Glomerular endothelial cell (primary cell): ENCODE results near the gene FRAS1. TPM values are rescaled to one million over a fixed set of nuclear protein-coding genes. Genes with fewer than 3 reads are reported as not detected.
"Not testable (repeated sequence)": the region's sequence is repeated elsewhere in the genome, so short reads cannot be mapped to it uniquely, and the experiment has no call there.

Experiments used
- DNase-seq: peaks from one replicate; pipeline ENCODE4 v3.0.0-alpha.2; 2011; ENCODE audit warnings: low read depth, low spot score; ENCODE audit errors: extremely low read depth
- total RNA-seq: library from RNA; depleted of rRNA; stranded (reverse); fragments of >200 nt; gene quantifications from 2 replicates; pipeline ENCODE4 v1.2.3, GENCODE V29; 2015

The FRAS1 gene
- 7.2 and 23.1 TPM in 2 replicates for total RNA-seq

GRCh38 chr4:78057135-78057599 is at the start of gene FRAS1:
Gene FRAS1 (plus strand): TSS chr4:78057323. CDS start chr4:78058010, 687 bp downstream.
- no peak for DNase-seq

GRCh38 chr4:78011003-78011402 is 46.1 kb upstream of the FRAS1 start:
- not testable (repeated sequence) for DNase-seq

- DNase-seq = no peak
Measured at GRCh38 chr4:78014889-78015886, 41.9 kb upstream of the FRAS1 start.

- DNase-seq = no peak
Measured at GRCh38 chr4:78018271-78019049, 38.7 kb upstream of the FRAS1 start.

DNA sequence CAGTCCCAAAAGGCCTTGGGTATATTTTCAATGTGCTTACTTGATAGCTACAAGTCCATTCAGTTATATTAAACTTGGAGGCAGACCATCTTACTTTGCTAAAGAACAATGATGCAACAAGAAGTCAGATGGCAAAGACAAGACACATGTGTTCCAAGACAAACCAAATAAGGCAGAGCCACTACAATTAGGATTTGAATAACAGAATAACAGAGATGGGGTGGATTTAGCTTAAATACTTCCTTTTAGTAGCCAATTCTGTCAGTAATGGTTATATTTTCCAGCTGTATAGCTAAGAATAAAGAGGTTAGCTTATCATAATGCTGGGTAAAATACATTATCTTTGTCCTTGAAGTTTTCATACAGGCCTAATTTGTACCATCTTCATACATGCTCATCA is 37.7 kb upstream of the FRAS1 start:
- no peak for DNase-seq

DNA sequence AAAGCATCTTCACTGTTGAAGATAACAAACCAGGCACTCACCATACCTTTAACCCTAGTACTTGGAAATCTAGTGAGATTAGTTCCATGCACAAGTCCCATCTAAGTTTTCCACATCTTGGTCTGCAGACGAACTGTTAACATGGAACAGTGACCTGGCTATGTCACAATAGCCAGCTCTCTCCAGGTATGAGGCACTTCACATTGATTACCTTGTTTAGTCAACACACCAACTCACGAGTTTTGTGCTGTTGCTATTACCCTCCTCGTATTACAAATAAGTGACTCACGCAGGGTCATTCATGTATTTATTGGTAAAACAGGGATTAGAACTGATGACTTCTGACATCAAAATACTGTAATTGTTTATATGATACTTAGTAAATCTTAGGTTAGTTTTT is 36.4 kb upstream of the FRAS1 start:
- no peak for DNase-seq

GRCh38 chr4:78022517-78022916 is 34.6 kb upstream of the FRAS1 start:
- DNase-seq = no peak

GRCh38 chr4:78024085-78024484 is 33.0 kb upstream of the FRAS1 start:
- DNase-seq = no peak

- no peak for DNase-seq
Measured at GRCh38 chr4:78024576-78025091, 32.5 kb upstream of the FRAS1 start.

DNA sequence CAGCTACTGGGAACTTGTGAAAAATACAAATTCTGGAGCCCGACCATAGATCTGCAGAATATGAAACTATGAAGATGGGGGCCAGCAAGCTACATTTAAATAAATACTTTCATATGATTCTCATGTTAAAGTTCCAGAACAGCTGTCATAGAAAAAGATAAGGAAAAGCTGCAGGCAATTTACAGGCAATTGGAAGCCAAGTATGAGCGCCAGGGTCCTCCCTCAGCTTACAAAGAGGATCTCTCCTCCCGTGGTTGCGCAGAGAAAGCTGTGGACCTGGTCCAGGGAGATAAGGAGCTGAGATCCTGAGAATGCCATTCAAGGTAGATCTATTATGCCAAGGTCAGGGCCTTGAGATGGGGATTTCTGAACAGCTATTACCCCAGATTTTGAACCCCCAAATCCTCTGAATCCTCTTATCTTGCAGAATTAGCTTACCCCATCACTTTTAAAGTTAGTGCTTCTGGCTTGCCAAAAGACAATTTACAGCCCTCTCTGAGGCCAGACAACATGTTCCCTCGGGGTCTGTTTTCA is 25.6 kb upstream of the FRAS1 start:
- no peak for DNase-seq

- DNase-seq = no peak
Measured at GRCh38 chr4:78032446-78032845, 24.7 kb upstream of the FRAS1 start.

DNA sequence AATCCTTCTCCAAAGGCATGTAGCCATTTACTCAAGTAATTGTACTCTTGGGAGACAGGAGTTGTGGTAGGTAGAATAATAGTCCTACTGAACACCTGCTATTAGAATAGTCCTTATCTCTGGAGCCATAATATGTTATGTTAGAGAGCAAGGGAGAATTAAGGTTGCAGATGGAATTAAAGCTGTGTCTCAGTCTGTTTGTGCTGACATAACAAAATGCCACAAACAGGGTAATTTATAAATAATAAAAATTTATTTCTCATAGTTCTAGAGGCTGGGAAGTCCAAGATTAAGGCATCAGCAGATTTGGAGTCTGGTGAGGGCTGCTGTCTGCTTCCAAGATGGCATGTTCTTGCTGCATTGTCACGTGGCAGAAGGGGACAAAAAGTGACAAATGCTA is 24.2 kb upstream of the FRAS1 start:
- DNase-seq = no peak

GRCh38 chr4:78033861-78034260 is 23.3 kb upstream of the FRAS1 start:
- DNase-seq = no peak

DNA sequence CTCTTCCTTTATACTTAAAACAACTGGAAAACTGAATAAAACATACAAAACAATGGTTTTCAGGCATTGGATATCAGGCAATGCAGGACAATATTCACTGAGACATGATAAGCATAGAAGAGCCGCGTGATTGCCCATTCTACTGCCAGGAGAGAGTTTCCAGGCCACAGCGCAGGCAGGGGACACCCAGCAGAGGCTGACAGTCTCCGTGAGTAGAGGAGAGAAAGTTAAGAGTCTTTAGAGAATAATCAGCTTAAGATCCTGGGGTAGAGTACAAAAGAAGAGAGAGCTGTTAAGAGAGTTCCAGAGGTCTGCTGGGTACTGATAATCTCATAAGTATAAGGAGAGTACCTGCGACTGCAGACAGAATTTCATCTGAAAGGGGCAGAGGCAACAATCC is 18.4 kb upstream of the FRAS1 start:
- no peak for DNase-seq

- no peak for DNase-seq
Measured at GRCh38 chr4:78039678-78040077, 17.4 kb upstream of the FRAS1 start.

DNA sequence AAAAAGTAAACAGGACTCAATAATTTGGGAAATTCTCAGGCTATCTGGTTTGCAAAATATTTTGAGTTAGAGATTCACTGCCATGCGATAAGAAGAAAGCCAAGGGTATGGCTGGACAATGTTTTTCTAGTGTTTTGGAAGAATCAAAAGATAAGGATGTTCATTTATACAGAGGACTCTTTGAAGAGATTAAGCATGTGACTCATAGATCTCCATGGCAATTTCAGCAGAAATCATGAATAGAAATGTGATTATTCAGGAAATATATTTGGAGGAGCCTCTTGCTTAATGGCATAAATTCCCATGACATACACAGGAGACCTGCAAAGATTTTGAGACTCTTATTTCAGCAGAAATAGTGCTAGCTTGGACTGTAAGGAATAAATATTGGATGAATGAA is 16.7 kb upstream of the FRAS1 start:
- DNase-seq = no peak

DNA sequence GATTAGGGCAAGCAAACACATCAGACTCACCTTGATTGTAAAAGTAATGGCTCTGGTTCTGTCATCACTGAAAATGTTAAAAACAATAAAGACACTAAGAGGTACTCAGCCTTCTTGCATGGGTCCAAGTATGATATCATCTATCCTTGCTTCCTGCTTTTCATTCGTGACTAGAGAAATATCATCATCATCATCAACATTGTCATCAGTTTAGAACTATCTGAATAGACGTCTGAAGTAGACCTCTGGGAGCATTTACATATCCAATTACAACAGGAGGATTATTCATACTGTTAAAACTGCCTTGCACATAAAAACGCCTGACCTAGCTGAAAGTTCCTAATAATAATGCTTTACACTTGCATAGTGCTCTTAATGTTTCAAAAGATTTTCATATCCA is 9.8 kb upstream of the FRAS1 start:
- no peak for DNase-seq

DNA sequence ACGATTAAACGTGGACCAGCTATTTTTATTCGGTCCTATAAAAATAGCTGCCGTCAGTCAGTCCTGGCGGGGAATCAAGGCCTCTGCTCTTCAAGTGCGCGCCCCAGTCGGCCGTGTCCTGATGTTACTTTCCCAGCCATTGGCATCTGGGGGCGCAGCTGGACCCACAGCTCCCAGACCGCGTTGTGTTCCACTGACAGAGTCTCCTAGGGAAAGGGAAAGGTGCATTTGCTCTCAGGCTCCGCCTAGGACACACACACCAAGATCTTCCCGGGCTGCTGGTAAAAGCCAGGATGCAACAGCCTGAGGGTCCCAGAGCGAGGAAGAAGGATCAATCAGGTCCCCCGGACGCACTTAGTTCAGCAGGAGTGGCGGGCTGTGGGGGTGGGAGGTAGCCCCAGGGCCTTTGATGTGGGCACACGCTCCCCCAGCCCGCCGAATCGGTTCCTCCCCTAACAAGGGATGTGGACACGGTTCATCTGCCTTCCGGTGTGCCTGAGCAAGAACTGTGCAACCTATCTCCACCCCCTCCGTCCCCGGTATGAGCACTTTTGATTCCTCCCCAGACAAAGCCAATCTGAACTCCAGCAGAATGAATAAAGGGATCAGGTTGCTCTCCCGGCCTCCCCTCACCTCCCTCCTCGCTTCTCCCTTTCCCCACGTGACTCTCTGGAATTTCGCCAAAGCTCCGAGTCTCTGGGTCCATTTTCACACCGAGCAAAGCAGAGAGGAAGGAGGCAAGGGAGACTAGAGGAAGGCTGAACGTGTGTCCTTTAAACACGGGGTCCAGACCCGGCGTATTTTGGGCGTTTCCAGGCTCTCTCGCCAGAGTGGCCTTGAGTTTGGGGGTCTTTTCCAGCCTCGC is 626 bp upstream of the FRAS1 start:
- no peak for DNase-seq

DNA sequence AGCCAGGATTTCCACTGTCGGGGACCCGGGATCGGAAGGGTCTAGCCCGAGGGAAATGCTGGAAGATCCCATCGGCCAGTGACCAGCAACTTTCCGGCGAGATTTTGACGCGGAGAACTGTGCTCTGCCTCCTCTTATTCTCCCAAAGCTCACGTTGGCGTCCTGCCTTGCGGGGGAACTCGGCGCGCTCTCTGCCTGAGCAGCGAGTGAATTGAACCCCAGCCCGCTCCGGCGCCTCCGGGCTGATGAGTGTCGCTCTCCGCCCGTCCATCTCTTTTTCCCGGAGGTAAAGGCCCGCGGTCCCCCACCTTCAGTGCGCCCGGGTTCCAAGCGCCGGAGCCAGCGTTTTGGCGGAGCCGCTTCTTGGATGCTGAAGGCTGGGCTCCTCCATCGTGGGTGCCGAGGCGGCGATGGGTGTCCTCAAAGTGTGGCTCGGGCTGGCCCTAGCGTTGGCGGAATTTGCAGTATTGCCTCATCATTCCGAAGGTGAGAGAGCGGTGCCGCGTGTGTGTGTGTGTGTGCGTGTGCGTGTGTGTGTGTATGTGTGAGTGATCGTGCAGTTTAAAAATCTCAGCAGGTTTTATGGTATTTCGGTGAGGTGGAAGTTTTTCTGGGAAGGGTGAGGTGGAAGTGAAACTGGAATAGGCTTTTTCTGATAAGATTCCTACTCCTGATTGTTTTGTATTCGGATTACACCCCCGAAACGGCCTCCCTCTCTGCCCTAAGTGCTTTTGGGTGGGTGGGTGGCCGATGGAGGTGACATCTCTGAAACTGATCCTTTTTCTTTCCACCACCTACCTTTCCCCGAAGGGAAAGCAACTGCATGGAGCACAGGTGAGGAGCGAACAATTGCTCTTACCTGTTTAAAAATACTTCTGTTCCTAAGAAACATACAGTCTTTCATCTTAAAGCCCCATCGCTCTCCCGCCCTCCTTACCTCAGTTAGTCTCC is 752 bp downstream of the FRAS1 start:
- DNase-seq = no peak
